Testis (tissue), 3 donors: ENCODE data around the gene PTPN3. TPM values are rescaled to one million over a fixed set of nuclear protein-coding genes. Genes with fewer than 3 reads are reported as not detected.

ENCODE experiments used
- DNase-seq: peaks from one replicate; pipeline ENCODE4 v3.0.0-alpha.2; 2019
- H3K27ac ChIP-seq, 2 donors: fragments of 200-600 bp; sonication (generic); one replicate each; pipeline ENCODE4 v1.5.1; 2019
- H3K27me3 ChIP-seq: fragments of 200-600 bp; sonication (generic); one replicate; pipeline ENCODE4 v1.5.1; 2019
- H3K36me3 ChIP-seq: fragments of 200-600 bp; sonication (generic); one replicate; pipeline ENCODE4 v1.5.1; 2017; ENCODE audit warnings: low read depth; ENCODE audit errors: missing control alignments
- H3K4me1 ChIP-seq: fragments of 200-600 bp; sonication (generic); one replicate; pipeline ENCODE4 v1.5.1; 2019
- H3K4me3 ChIP-seq, 2 donors: fragments of 200-600 bp; sonication (generic); one replicate each; pipeline ENCODE4 v1.5.1; 2017 to 2019
- H3K9me3 ChIP-seq: fragments of 200-600 bp; sonication (generic); one replicate; pipeline ENCODE4 v1.5.1; 2017
- POLR2A ChIP-seq: fragments of 450-650 bp; IDR thresholded peaks from one replicate; pipeline ENCODE4 v1.6.1; 2017; ENCODE audit warnings: antibody characterized with exemption, mild to moderate bottlenecking, moderate library complexity
- WGBS, 2 donors: methylation state at CpG; one replicate each; pipeline ENCODE4 v1.1.5; 2018; 5-methylcytosine and 5-hydroxymethylcytosine counted together
- intact Hi-C: fragments of 100-400 bp; cut with DNase I; formaldehyde crosslinking; loops from one replicate; pipeline ENCODE4 v1.15.1; 2023; ENCODE audit warnings: low total_unique reads
- polyA plus RNA-seq: library from polyadenylated mRNA; stranded (reverse); fragments of 350-450 nt; fragmentation: Illumina TruSeq; extraction: RNeasy Lipid Tissue Mini Kit (QIAGEN cat#74804); gene quantifications from one replicate; pipeline ENCODE4 v1.2.3, GENCODE V29; 2014; ENCODE audit warnings: low read depth, low replicate concordance; ENCODE audit not compliant: insufficient read depth
- total RNA-seq, 2 donors: library from RNA; depleted of rRNA; stranded (reverse); fragments of >200 nt; gene quantifications; one replicate each; pipeline ENCODE4 v1.2.3, GENCODE V29; 2016
- TF ChIP-seq, protein P1 (sequence below), 3 experiments: fragments of 450-650 bp in 2 of 3; fragments of 200-600 bp in 1 of 3; sonication (generic) in 1 of 3; IDR thresholded peaks; one replicate each; pipeline ENCODE4 v1.5.1; 2016 to 2019; ENCODE audit warnings: antibody characterized with exemption in 3 of 3, mild to moderate bottlenecking in 2 of 3, moderate library complexity in 1 of 3

Gene PTPN3
- total and polyA plus RNA-seq, 3 donors from 2014 or later = 6.6 to 8.1 (median 7.0) TPM

DNA sequence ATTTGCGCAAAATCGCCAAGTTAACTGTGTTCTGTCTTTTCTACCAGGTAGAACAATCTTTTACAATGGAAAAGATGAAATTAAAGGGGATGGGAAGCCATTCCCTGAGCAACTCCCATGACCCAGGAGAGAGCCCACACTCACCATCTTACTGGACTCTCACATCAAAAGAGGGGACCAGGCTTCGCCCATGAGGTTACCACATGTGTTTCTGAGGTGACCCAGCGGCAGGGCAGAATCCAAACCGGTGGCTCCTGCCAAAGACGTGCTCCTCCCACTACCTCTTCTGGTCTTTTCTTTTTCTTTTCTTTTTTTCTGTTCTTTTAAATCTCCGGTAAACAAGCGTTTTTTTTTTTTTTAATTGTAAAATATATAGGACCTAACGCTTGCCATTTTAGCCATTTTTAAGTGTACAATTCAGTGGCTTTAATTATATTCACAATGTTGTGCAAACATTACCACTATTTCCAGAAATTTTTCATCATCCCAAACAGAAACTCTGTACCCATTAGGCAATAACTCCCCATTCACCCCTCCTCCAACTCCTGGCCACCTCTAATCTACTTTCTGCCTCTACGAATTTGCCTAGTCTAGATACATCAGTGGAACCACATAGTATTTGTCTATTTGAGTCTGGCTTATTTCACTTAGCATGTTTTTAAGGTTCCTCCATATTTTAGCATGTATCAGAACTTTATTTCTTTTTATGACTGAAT, 19.3 kb downstream of the PTPN3 start:
- Histone ChIP-seq H3K27ac (no peak overlapping the region), H3K27me3 (no peaks in the 10 kb centered on the region), H3K4me3 (no peak overlapping the region), H3K4me1 (no peaks in the 10 kb centered on the region), H3K9me3 (no peaks in the 10 kb centered on the region), H3K36me3 (no peaks in the 10 kb centered on the region)
- DNase-seq = no peak
- no peak for TF ChIP-seq POLR2A
- TF ChIP-seq, protein P1, sequence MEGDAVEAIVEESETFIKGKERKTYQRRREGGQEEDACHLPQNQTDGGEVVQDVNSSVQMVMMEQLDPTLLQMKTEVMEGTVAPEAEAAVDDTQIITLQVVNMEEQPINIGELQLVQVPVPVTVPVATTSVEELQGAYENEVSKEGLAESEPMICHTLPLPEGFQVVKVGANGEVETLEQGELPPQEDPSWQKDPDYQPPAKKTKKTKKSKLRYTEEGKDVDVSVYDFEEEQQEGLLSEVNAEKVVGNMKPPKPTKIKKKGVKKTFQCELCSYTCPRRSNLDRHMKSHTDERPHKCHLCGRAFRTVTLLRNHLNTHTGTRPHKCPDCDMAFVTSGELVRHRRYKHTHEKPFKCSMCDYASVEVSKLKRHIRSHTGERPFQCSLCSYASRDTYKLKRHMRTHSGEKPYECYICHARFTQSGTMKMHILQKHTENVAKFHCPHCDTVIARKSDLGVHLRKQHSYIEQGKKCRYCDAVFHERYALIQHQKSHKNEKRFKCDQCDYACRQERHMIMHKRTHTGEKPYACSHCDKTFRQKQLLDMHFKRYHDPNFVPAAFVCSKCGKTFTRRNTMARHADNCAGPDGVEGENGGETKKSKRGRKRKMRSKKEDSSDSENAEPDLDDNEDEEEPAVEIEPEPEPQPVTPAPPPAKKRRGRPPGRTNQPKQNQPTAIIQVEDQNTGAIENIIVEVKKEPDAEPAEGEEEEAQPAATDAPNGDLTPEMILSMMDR (IDR thresholded peaks at IDR 0.05) = no peak
- 83 to 85% methylated on average over 10 of the region's 10 CpGs for WGBS, 2 donors
- intact Hi-C loops = no loop called here

DNA sequence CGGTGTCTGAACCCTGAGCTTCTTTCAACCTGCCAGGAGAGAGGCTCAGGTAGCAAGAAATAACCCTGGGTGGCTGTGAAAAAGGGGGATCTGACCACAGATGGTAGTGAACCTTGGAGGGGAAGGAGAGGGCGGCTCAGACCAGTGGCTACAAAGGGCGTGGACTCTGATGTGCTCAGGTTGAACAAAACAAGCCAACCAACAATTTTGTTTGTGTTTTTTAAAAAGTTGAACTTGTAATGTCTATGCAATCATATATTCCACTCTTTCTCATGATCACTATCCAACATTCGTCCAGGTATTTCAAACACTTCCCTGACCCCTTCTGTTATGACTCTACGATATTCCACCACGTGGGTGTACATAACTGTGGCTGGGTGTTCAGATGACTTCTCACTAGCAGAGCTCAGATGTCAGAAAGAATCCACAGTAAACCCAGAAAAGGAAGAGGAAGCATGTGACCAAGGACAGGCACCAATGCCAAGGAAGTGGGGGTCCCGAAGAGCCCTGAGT, 20.0 kb downstream of the PTPN3 start:
- DNase-seq = no peak
- no peak for TF ChIP-seq POLR2A
- TF ChIP-seq, protein P1 (IDR thresholded peaks at IDR 0.05) = no peak
- no peaks in the 10 kb centered on the region for H3K4me1 ChIP-seq
- H3K36me3 ChIP-seq = no peaks in the 10 kb centered on the region
- 85 to 88% methylated on average over 7 of the region's 7 CpGs for WGBS, 2 donors
- intact Hi-C loops = no loop called here
- no peaks in the 10 kb centered on the region for H3K27me3 ChIP-seq
- no peak overlapping the region for H3K4me3 ChIP-seq
- H3K9me3 ChIP-seq = no peaks in the 10 kb centered on the region
- no peak overlapping the region for H3K27ac ChIP-seq

DNA sequence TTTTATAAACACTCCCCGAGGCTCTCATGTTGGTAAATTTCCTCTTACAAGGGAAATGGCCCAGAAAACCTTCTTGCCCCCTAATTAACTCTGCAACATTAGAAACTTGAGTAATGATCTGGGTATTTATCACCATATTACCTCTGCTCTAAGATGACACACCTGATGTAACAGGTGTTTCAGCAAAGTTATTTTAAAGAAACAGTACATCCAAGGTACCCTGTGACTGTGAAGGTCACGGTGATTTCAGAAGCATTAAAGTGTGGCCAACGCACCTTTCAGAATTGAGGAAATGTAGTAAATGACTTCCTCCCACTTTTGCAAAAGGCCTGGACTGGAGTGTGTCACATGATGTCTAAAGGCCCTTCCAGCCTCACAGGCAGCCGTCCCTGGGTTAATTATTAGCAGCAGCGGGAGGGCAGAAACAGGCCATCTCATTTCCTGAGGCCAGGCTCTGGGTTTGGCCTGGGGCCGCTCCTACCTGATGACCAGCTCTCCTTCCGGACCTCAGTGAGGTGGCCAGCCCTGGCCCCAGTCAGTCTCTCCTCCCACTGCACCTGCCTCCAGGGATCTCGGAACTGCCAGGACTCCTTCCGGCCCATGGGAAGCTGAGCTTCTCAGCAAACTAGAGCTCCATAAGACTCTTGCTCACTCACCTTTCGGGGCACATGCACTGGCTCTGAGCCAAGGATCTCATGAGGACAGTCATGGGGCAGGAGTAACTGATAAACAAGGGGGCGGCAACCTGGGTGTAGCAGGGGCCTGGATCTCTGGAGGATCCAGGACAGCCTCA, 20.7 kb downstream of the PTPN3 start:
- no peaks in the 10 kb centered on the region for H3K9me3 ChIP-seq
- no peak for DNase-seq
- H3K27ac ChIP-seq = no peak overlapping the region
- 84 to 89% methylated on average over 9 to 11 of the region's 11 CpGs for WGBS, 2 donors
- H3K27me3 ChIP-seq = no peaks in the 10 kb centered on the region
- H3K4me3 ChIP-seq = no peak overlapping the region
- TF ChIP-seq, protein P1 (IDR thresholded peaks at IDR 0.05) = no peak
- TF ChIP-seq POLR2A = no peak
- H3K4me1 ChIP-seq = no peaks in the 10 kb centered on the region
- intact Hi-C loops = no loop called here
- no peaks in the 10 kb centered on the region for H3K36me3 ChIP-seq

DNA sequence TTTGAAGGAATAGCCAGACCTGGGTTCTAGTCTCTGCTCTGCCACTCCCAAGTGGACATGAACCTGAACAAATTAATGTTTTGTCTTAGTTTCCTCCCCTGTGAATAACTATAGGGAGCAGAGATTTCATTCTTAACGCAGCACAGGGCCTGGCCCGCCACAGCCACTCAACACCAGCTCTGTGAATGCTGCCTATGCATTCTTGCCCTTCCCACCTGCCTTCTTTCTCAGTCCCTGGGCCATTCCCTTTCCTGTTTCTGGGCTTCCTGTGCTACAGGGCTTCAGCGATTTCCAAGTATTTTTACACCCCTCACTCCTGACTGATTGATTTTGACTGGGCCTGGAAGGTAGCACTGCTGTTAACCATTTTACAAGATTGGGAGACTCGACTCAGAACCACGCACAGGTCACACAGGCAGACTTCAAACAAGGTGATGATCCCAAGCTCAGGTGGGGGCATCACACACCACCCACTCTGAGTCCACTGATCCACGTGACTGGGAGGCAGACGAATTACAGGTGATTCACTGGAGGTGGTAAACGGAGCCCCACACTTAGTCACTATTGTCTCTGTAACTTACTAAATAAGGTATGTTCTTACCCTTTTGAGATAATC, 21.4 kb downstream of the PTPN3 start:
- Histone ChIP-seq H3K36me3 (no peaks in the 10 kb centered on the region), H3K27me3 (no peaks in the 10 kb centered on the region), H3K9me3 (no peaks in the 10 kb centered on the region), H3K4me1 (no peaks in the 10 kb centered on the region), H3K27ac (no peak overlapping the region), H3K4me3 (no peak overlapping the region)
- intact Hi-C loops = no loop called here
- TF ChIP-seq, protein P1 (IDR thresholded peaks at IDR 0.05) = no peak
- TF ChIP-seq POLR2A = no peak
- WGBS, 2 donors = 80 to 92% methylated on average over 8 of the region's 8 CpGs
- DNase-seq = no peak
